Kidney capillary endothelial cell (primary cell): ENCODE measurements around the gene KCTD8.

ENCODE experiments used
- DNase-seq: peaks from one replicate; pipeline ENCODE4 v3.0.0-alpha.2; 2018; ENCODE audit warnings: low spot score

Gene KCTD8

GRCh38 chr4:44162538-44163270 lies 285.9 kb downstream of the KCTD8 start:
- no peak for DNase-seq

- no peak for DNase-seq
Measured at GRCh38 chr4:44161756-44162155, 286.9 kb downstream of the KCTD8 start.

DNA sequence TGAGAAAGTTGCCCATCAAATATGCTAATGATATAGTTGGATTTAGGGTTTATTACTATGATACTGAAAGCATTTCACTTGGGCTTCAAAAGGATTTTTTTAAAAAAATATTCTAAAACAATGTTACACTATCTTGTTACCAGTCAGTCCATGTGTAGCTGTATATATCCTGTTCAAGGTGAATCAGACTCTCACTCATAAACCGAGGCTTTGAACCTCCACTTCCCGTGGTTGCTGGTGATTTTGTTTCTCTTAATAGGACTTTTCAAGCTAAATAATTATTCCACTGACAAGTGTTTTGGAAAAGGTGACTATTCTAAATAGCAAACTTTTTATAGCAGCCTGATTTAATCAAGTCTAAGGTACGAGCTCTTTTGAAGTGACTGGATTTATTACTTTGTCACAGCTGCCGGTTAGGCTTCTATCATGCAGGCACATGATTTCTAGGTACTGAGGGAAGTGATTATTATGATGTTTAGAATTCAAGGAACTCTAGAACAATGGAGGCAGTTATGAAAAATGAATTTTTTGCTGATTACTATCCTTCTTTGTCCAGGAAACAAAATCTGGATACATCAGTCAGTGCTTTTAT lies 287.7 kb downstream of the KCTD8 start:
- DNase-seq, result no peak

- no peak for DNase-seq
Measured at GRCh38 chr4:44159991-44160390, 288.6 kb downstream of the KCTD8 start.

DNA sequence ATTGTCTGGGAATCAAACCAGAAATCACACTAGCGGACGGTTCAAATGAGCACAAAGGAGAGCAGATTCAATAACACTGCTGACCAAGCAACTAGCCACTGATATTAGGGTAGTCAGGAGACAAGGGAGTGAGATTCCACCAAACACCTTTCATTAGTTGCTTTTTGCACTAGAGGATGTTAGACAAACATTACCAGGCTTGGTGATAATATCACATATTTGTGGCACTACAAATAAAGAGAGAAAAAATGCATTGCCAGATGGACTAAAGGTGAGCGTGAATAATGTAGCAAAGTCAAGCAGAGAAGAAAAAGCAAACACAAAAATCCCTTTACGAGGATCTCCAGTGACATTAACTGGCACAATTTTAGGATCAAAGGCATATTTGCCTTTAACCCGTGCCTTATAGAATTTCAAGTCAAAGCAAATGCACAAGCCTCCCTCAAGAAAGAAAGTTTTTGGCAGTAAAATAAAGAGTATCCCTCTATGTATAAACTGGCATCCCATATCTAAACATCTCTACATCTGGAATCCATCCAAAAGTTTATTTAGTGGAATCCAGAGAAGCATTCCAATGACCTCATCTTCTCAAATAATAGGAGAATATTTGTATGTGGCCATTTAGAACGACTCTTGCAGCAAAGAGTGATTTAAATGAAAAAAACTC lies 290.9 kb downstream of the KCTD8 start:
- peak; percentile 46 for DNase-seq

GRCh38 chr4:44150091-44150576 lies 298.5 kb downstream of the KCTD8 start:
- peak; percentile 63 for DNase-seq

DNA sequence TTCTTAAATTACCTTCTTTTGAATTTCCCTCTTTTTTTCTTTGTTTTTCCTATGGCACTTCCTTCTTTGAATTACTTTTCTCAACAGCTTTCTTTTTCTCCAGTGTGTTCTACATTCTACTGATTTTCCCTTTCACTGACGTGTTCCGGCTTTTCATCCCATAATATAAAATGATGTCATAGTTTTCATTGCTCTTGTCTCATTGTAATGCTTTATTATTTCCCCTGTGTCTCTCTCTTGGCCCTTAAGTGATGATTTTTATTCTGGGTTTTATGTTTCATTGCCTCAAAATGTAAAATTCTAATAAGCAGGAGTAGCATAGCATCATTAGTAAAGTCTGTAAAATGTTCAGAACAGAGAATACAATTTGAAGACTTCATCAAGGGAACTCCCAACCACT lies 299.3 kb downstream of the KCTD8 start:
- DNase-seq, result no peak

- no peak for DNase-seq
Measured at GRCh38 chr4:44147571-44148075, 301.0 kb downstream of the KCTD8 start.

DNA sequence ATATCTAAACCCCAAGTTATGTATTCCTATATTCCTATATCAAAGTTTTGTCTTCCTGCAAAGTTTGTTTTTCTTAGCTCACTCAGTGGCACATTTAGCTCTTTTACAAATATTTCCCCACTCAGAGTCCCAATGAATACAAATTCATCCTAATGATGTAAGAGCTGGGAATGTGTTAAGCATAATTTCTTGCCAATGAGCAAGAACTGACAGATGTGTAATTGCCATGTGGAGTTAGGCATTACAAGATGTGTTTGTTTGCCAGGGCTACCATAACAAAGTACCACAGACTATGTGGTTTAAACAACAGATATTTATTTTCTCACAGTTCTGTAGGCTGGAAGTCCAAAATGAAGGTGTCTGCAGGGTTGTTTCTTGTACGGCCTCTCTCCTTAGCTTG lies 302.1 kb downstream of the KCTD8 start:
- no peak for DNase-seq

- peak; percentile 80 for DNase-seq
Measured at GRCh38 chr4:44145868-44146267, 302.7 kb downstream of the KCTD8 start.

DNA sequence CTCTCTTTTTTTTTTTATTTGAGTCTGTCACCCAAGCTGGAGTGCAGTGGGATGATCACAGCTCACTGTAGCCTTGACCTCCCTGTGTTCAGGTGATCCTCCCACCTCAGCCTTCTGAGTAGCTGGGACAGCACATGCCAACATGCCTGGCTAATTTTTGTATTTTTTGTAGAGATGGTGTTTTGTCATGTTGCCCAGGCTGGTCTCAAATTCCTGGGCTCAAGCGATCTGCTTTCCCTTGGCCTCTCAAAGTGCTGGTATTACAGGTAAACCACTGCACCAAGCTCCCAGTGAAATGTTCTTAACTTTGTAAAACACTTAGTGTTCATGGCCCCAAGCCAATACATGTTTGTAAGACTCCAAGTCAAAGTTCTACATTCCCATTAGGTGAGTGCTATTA lies 316.1 kb downstream of the KCTD8 start:
- no peak for DNase-seq
